ENCODE data around the gene VAPA. TPM values are rescaled to one million over a fixed set of nuclear protein-coding genes. Genes with fewer than 3 reads are reported as not detected.

The VAPA gene
- total RNA-seq, 2 experiments from 2014 or later: 162 to 177 TPM

DNA sequence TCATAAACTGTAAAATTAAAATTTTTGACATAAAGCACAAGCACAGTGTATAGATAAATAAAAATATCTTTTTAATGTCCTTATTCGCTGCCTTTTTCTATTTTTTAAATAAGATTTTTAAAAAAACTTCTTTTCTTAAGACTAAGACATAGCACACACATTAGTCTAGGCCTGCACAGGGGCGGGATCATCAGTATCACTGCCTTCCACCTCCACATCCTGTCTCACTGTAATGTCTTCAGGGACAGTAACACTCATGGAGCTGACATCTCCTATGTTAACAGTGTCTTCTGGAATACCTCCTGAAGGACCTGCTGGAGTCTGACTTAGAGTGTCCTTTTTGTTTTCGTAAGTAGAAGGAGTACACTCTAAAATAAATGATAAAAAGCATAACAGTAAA is 33.0 kb downstream of the VAPA start:
- intact Hi-C loops (cut with DNase I, micrococcal nuclease): no loop called here
- POLR2A ChIA-PET: no interaction called here
- Mint-ChIP-seq H3K27ac (no peak overlapping the region), H3K4me1 (ENCODE audit: low read depth) (peaks cover 19% of the 10 kb centered on the region), H3K4me3 (no peak overlapping the region), H3K36me3 (ENCODE audit: low read depth) (peaks cover 92% of the 10 kb centered on the region), H3K27me3 (no peaks in the 10 kb centered on the region), H3K9me3 (no peaks in the 10 kb centered on the region)
- no peaks in the 10 kb centered on the region for H3K4me1 ChIP-seq (ENCODE audit: insufficient read depth, low read length)
- no peak overlapping the region for H3K27ac ChIP-seq (ENCODE audit: low read depth in 1 of 2, low read length in 2 of 2)
- DNase-seq: no peak
- no peak for ATAC-seq (ENCODE audit: poor library complexity)
- no peaks in the 10 kb centered on the region for H3K9me3 ChIP-seq (ENCODE audit: control insufficient read depth in 1 of 2, insufficient read depth in 1 of 2, low read length in 2 of 2)
- H3K27me3 ChIP-seq (ENCODE audit: control insufficient read depth in 1 of 2, insufficient read depth in 2 of 2, low read length in 2 of 2): no peaks in the 10 kb centered on the region
- peaks cover 55% of the 10 kb centered on the region for H3K36me3 ChIP-seq (ENCODE audit: insufficient read depth, low read length)
- CTCF ChIA-PET: interaction anchor here (1.0 kb wide), 1 partner anchor 11 kb away, joined by 3 read pairs; no protein-coding TSS in a partner anchor
- no peak overlapping the region for H3K4me3 ChIP-seq (ENCODE audit: low read length)
- TF ChIP-seq, protein P1, sequence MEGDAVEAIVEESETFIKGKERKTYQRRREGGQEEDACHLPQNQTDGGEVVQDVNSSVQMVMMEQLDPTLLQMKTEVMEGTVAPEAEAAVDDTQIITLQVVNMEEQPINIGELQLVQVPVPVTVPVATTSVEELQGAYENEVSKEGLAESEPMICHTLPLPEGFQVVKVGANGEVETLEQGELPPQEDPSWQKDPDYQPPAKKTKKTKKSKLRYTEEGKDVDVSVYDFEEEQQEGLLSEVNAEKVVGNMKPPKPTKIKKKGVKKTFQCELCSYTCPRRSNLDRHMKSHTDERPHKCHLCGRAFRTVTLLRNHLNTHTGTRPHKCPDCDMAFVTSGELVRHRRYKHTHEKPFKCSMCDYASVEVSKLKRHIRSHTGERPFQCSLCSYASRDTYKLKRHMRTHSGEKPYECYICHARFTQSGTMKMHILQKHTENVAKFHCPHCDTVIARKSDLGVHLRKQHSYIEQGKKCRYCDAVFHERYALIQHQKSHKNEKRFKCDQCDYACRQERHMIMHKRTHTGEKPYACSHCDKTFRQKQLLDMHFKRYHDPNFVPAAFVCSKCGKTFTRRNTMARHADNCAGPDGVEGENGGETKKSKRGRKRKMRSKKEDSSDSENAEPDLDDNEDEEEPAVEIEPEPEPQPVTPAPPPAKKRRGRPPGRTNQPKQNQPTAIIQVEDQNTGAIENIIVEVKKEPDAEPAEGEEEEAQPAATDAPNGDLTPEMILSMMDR (IDR thresholded peaks at IDR 0.05): no peak

DNA sequence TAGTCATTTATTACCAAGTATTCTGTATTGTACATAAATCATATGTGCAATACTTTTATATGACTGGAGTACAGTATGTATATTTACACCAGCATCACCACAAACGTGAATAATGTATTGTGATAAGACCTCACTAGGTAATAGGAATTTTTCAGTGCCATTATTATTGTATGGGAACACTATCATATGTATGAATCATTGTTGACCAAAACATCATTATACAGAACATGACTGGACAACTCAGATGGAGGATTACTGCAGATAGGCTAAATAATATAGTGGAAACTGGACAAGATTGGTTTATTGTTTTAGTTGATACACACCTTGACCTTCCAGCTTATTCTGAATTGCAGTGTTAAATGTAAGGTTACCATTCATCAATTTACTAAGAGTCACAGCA is 33.4 kb downstream of the VAPA start:
- Mint-ChIP-seq H3K9me3 (no peaks in the 10 kb centered on the region), H3K27me3 (no peaks in the 10 kb centered on the region), H3K27ac (no peak overlapping the region), H3K4me1 (ENCODE audit: low read depth) (peaks cover 21% of the 10 kb centered on the region), H3K36me3 (ENCODE audit: low read depth) (peaks cover 92% of the 10 kb centered on the region), H3K4me3 (no peak overlapping the region)
- CTCF ChIA-PET: no interaction called here
- no peak for DNase-seq
- Histone ChIP-seq H3K4me3 (ENCODE audit: low read length) (no peak overlapping the region), H3K4me1 (ENCODE audit: insufficient read depth, low read length) (no peaks in the 10 kb centered on the region), H3K9me3 (ENCODE audit: control insufficient read depth in 1 of 2, insufficient read depth in 1 of 2, low read length in 2 of 2) (no peaks in the 10 kb centered on the region), H3K36me3 (ENCODE audit: insufficient read depth, low read length) (peaks cover 53% of the 10 kb centered on the region), H3K27ac (ENCODE audit: low read depth in 1 of 2, low read length in 2 of 2) (no peak overlapping the region), H3K27me3 (ENCODE audit: control insufficient read depth in 1 of 2, insufficient read depth in 2 of 2, low read length in 2 of 2) (no peaks in the 10 kb centered on the region)
- POLR2A ChIA-PET: no interaction called here
- TF ChIP-seq, protein P1 (IDR thresholded peaks at IDR 0.05): no peak
- intact Hi-C loops (cut with DNase I, micrococcal nuclease): no loop called here
- no peak for ATAC-seq (ENCODE audit: poor library complexity)

DNA sequence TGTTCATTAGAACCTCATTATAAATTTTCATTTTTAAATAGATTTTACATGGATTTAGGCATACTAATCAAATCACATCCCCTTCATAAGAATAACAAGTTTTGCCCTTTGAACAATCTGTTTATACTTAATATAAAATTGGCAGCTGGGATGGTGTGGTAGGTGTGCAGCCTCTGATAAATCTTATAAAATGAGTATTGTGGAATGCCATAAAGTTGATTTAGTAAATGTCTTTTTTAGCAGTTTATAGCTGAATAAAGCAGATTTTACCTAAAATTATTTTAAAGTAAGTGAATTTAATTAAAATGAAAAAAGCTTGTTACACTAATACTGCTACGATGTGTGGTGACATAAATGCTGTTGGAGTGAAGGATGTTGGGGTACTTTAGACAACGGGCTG is 35.5 kb downstream of the VAPA start:
- H3K36me3 ChIP-seq (ENCODE audit: insufficient read depth, low read length): peaks cover 64% of the 10 kb centered on the region
- ChIA-PET CTCF (interaction anchor here (1.1 kb wide), 1 partner anchor 11 kb away, joined by 3 read pairs; no protein-coding TSS in a partner anchor), POLR2A (no interaction called here)
- no peaks in the 10 kb centered on the region for H3K27me3 Mint-ChIP-seq
- H3K27ac ChIP-seq (ENCODE audit: low read depth in 1 of 2, low read length in 2 of 2): no peak overlapping the region
- H3K36me3 Mint-ChIP-seq (ENCODE audit: low read depth): peaks cover 95% of the 10 kb centered on the region
- intact Hi-C loops (cut with DNase I, micrococcal nuclease): no loop called here
- H3K27me3 ChIP-seq (ENCODE audit: control insufficient read depth in 1 of 2, insufficient read depth in 2 of 2, low read length in 2 of 2): no peaks in the 10 kb centered on the region
- H3K4me3 Mint-ChIP-seq: no peak overlapping the region
- no peaks in the 10 kb centered on the region for H3K4me1 ChIP-seq (ENCODE audit: insufficient read depth, low read length)
- no peak overlapping the region for H3K4me3 ChIP-seq (ENCODE audit: low read length)
- ATAC-seq (ENCODE audit: poor library complexity) (no peak), DNase-seq (no peak)
- no peaks in the 10 kb centered on the region for H3K9me3 ChIP-seq (ENCODE audit: control insufficient read depth in 1 of 2, insufficient read depth in 1 of 2, low read length in 2 of 2)
- no peak overlapping the region for H3K27ac Mint-ChIP-seq
- H3K9me3 Mint-ChIP-seq: no peaks in the 10 kb centered on the region
- peaks cover 15% of the 10 kb centered on the region for H3K4me1 Mint-ChIP-seq (ENCODE audit: low read depth)
- TF ChIP-seq, protein P1 (IDR thresholded peaks at IDR 0.05): no peak
